Activated naive CD8-positive, alpha-beta T cell (primary cell): Measurements from ENCODE around the gene CNOT4.
"Not testable (repeated sequence)": the region's sequence is repeated elsewhere in the genome, so short reads cannot be mapped to it uniquely, and the experiment has no call there.

Experiments
- H3K27ac Mint-ChIP-seq: one replicate; pipeline ENCODE4 v1.8.0; 2021; ENCODE audit warnings: mixed read lengths
- H3K27me3 Mint-ChIP-seq: one replicate; pipeline ENCODE4 v1.8.0; 2021; ENCODE audit warnings: mixed read lengths
- H3K36me3 Mint-ChIP-seq: one replicate; pipeline ENCODE4 v1.8.0; 2021; ENCODE audit warnings: mixed read lengths
- H3K4me1 Mint-ChIP-seq: one replicate; pipeline ENCODE4 v1.8.0; 2021; ENCODE audit warnings: low read depth, mixed read lengths
- H3K4me3 Mint-ChIP-seq: one replicate; pipeline ENCODE4 v1.8.0; 2021; ENCODE audit warnings: mild to moderate bottlenecking, mixed read lengths
- H3K9me3 Mint-ChIP-seq: one replicate; pipeline ENCODE4 v1.8.0; 2021; ENCODE audit warnings: low read depth, mixed read lengths

Gene CNOT4

DNA sequence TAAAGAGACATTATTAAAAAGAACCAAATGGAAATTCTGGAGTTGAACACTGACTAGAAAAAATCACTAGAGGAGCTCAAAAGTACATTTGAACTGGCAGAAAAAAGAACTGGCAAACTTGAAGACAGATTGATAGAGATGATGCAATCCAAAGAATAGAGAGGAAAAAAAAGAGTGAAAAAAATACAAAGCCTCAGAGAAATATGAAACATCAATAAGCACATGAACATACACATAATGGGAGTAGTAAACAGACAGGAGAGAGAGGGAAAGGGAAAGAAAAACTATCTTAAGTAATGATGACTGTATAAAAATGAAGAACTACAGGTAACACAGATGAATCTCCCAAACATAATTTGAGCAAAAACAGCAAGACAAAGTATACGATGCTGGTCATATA is 61.1 kb downstream of the CNOT4 start:
- Mint-ChIP-seq H3K9me3 (no peaks in the 10 kb centered on the region), H3K4me1 (peaks cover 51% of the 10 kb centered on the region), H3K27me3 (no peaks in the 10 kb centered on the region), H3K36me3 (peaks cover 5% of the 10 kb centered on the region), H3K4me3 (peak overlapping the region; percentile 4), H3K27ac (peak overlapping the region; percentile 37)

DNA sequence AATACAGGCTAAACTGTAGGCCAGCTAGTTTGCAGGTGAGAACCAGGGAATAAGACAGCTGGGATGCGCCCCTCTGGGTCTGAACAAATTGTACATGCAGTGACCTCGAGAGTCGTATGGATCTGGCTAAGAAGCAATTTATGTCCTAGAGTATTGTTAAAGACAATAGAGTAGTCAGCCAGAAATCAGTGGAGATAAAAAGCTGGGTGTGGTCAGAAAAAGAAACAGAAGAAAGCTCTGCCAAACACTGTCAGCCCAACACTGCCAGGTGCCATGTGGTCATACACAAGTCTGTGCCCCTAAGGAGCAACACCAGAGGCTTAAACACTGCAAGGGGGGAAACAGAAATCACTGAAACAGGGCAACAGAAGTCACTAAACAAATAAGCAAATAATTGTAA is 62.2 kb downstream of the CNOT4 start:
- Mint-ChIP-seq H3K9me3 (no peaks in the 10 kb centered on the region), H3K4me1 (peaks cover 49% of the 10 kb centered on the region), H3K36me3 (peaks cover 8% of the 10 kb centered on the region), H3K27ac (peak overlapping the region; percentile 73), H3K27me3 (no peaks in the 10 kb centered on the region), H3K4me3 (no peak overlapping the region)

DNA sequence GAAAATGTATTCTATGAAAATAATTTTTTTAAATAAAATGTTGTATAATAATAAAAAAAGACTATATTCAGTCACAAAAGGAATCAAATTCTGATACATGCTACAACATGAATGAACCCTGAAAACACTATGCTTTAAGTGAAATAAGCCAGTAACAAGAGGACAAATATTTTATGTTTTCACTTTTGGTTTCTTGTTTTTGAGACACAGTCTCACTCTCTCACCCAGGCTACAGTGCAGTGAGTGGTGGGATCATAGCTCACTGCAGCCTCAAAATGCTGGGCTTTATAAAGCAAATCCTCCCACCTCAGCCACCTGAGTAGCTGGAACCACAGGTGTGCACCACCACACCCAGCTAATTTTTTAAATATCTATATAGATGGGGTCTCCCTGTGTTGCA is 64.2 kb downstream of the CNOT4 start:
- Mint-ChIP-seq H3K36me3 (peaks cover 8% of the 10 kb centered on the region), H3K27me3 (no peaks in the 10 kb centered on the region), H3K4me1 (peaks cover 48% of the 10 kb centered on the region), H3K4me3 (no peak overlapping the region), H3K9me3 (no peaks in the 10 kb centered on the region), H3K27ac (no peak overlapping the region)

DNA sequence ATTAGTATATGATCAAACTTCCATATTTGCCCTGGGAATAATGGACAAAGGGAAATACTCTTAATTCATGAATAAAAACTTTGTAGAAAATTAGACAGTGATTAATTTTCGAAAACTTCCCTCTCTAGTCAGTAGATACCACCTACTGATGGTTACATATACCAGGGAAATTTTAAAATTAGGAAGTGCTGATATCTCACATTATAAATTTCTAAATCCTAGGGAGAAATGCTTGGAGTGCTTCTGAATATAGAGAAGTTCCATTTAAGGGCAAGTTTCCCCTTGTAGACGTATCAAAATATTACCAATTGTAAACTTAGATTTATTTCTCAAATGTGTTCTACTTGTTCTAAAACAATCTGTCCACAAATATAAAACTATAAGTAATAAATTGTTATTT is 64.6 kb downstream of the CNOT4 start:
- H3K36me3 Mint-ChIP-seq, H3K4me3 Mint-ChIP-seq, H3K9me3 Mint-ChIP-seq, H3K27ac Mint-ChIP-seq, H3K27me3 Mint-ChIP-seq: not testable (repeated sequence)
- H3K4me1 Mint-ChIP-seq = peaks cover 44% of the 10 kb centered on the region

DNA sequence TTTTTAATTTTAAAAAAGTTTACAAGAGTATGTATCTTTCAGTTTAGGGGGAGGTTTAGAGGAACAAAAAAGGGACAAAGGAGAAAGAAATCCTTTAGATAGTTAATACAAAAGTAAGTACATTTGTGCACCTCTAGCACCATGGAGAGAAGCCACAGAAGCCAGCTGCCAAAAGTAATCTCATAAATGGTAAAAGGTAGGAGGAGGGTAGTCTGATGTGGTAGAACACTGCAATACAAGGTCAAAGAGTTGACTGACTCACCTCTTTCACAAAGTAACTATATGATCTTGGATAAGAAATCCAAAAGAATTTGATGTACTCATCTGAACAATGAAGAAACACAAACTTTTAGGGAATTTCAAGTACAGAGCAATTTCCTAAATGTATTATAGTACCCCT is 68.1 kb downstream of the CNOT4 start:
- H3K4me1 Mint-ChIP-seq = peaks cover 22% of the 10 kb centered on the region
- H3K27me3 Mint-ChIP-seq = no peaks in the 10 kb centered on the region
- H3K4me3 Mint-ChIP-seq = no peak overlapping the region
- H3K36me3 Mint-ChIP-seq = peaks cover 15% of the 10 kb centered on the region
- no peak overlapping the region for H3K27ac Mint-ChIP-seq
- H3K9me3 Mint-ChIP-seq = no peaks in the 10 kb centered on the region

DNA sequence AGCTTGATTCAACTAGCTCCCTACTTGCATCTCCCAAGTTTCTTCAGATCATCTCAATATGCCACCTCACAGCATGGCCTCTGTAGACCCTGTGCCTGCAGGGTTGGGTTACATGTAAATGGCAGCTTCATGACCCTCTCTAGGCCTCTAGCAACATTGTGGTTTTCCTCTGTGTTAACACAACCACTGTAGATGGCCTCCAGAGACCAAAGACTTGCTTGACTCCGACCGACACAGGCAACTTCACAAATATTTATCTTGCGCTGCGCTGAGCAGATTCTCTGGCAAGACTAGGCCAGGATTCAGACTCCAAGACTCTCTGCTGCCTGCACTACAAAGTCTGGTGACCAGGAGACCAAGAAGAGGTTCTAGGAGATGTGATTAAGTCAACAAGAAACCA is 75.9 kb downstream of the CNOT4 start:
- Mint-ChIP-seq H3K4me3 (no peak overlapping the region), H3K27me3 (no peaks in the 10 kb centered on the region), H3K27ac (no peak overlapping the region), H3K9me3 (no peaks in the 10 kb centered on the region), H3K36me3 (peaks cover 45% of the 10 kb centered on the region), H3K4me1 (peaks cover 42% of the 10 kb centered on the region)

DNA sequence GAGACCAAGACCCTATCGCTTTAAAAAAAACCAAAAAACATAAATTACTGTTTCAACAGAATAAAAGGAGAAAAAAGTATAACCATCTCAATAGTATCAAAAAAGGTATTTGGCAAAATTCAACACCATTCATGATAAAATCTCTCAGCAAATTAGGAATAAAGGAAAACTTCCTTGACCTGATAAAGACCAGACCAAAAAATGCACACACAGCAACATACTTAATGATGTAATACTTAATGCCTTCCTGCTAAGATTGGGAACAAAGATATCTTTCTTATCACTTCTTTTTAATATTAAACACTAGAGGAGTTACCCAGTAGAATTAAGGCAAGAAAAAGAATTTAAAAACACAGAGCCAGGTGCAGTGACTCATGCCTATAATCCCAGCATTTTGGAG is 79.3 kb downstream of the CNOT4 start:
- H3K4me3 Mint-ChIP-seq = no peak overlapping the region
- peaks cover 31% of the 10 kb centered on the region for H3K36me3 Mint-ChIP-seq
- no peak overlapping the region for H3K27ac Mint-ChIP-seq
- no peaks in the 10 kb centered on the region for H3K27me3 Mint-ChIP-seq
- H3K4me1 Mint-ChIP-seq = peaks cover 60% of the 10 kb centered on the region
- no peaks in the 10 kb centered on the region for H3K9me3 Mint-ChIP-seq

DNA sequence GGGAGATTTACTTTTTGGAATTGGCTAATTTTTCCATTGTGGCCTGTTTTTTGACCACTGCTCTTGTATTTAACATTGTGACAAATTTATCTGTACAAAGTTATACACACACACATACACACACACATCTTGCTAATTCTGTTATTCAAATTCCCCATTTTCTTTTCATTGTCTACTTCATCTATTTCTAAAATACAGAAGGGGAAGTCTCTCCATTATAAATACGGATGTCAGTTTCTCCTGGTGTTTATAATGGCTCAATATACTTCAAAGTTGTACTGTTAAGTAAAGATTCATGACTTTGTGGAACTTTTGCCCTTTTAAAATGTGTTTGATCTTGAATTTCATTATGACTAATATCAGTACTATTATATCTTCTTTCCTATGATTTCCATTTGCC is 81.0 kb downstream of the CNOT4 start:
- Mint-ChIP-seq H3K27me3 (no peaks in the 10 kb centered on the region), H3K4me3 (no peak overlapping the region), H3K36me3 (peaks cover 18% of the 10 kb centered on the region), H3K27ac (no peak overlapping the region), H3K9me3 (no peaks in the 10 kb centered on the region), H3K4me1 (peaks cover 62% of the 10 kb centered on the region)

DNA sequence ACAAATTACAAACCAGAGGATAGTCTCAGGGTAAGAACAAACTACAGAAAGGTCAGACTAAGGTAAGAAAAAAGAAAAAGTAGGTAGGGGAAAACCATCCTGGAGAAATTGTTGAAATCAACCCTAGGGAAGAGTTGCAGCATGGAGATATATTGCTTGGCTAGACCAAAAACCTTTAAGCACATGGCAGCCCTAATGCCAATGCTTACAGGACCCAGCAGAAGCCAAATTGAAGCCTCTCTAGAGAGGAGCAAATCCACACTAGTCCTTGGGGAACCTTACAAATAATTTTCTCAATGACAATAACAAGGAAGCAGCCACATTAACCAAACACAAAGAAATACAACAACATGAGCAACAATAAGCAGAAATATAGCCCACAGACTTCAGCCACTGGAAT is 81.9 kb downstream of the CNOT4 start:
- H3K36me3 Mint-ChIP-seq = peaks cover 17% of the 10 kb centered on the region
- H3K9me3 Mint-ChIP-seq = no peaks in the 10 kb centered on the region
- H3K27ac Mint-ChIP-seq = no peak overlapping the region
- H3K27me3 Mint-ChIP-seq = no peaks in the 10 kb centered on the region
- H3K4me3 Mint-ChIP-seq = no peak overlapping the region
- H3K4me1 Mint-ChIP-seq = peaks cover 65% of the 10 kb centered on the region

DNA sequence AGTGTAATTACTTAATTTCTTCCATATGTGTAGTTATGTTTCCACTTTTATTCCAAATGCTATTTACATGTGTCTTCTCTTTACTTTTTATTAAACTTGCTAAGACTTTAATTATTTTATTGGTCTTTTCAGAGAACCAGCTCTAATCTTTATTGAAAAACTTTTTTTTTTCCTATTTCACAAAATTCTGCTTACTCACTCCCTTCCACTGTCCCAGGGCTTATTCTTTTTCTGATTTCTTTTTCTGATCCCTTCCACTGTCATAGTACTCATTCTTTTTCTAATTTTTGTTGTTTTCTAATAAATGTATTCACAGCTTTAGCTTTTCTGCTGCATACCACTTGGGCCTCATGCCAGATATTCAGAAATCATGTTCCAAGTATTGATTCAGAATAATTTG is 82.7 kb downstream of the CNOT4 start:
- no peak overlapping the region for H3K4me3 Mint-ChIP-seq
- no peaks in the 10 kb centered on the region for H3K27me3 Mint-ChIP-seq
- H3K36me3 Mint-ChIP-seq = peaks cover 14% of the 10 kb centered on the region
- no peak overlapping the region for H3K27ac Mint-ChIP-seq
- H3K9me3 Mint-ChIP-seq = no peaks in the 10 kb centered on the region
- H3K4me1 Mint-ChIP-seq = peaks cover 60% of the 10 kb centered on the region

DNA sequence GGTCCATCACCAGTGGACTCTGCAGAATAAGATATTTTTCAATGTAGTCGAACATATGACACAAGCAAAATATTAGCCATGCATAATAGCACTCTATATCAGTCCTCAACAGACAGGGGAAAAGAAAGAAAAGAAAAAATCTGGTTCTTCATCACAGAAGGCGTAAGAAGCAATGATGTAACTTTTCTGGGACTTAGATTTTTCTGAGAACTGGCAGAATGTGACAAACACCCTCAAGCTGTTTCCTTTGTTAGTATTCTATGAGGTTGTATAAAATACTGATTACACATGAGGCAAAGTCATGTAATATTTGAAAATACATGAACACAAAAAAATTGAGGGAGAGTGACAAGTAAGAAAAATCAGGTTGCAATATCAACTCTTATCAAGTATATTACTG is 84.9 kb downstream of the CNOT4 start:
- Mint-ChIP-seq H3K4me1 (peaks cover 63% of the 10 kb centered on the region), H3K4me3 (no peak overlapping the region), H3K27me3 (no peaks in the 10 kb centered on the region), H3K36me3 (peaks cover 19% of the 10 kb centered on the region), H3K27ac (no peak overlapping the region), H3K9me3 (no peaks in the 10 kb centered on the region)

DNA sequence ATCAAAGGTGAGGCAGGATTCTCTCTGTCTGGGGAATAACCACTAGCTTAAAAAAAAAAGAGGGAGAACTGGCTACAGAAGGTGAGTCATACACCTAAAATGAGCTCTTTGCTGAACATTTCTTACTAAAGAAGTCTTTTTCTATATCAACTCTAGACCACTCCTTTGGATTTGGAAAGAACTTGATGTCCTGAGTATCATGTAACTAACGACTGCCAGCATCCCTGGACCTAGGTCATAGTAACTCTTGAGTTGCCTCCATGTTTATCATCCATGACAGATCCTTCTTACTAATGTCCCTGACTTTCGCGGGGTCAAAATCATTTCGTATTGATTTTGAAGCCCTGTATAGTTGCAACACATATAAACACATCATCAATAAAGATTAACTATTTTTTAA is 89.1 kb downstream of the CNOT4 start:
- Mint-ChIP-seq H3K27ac (no peak overlapping the region), H3K36me3 (peaks cover 19% of the 10 kb centered on the region), H3K4me1 (peaks cover 33% of the 10 kb centered on the region), H3K9me3 (no peaks in the 10 kb centered on the region), H3K27me3 (no peaks in the 10 kb centered on the region), H3K4me3 (no peak overlapping the region)

DNA sequence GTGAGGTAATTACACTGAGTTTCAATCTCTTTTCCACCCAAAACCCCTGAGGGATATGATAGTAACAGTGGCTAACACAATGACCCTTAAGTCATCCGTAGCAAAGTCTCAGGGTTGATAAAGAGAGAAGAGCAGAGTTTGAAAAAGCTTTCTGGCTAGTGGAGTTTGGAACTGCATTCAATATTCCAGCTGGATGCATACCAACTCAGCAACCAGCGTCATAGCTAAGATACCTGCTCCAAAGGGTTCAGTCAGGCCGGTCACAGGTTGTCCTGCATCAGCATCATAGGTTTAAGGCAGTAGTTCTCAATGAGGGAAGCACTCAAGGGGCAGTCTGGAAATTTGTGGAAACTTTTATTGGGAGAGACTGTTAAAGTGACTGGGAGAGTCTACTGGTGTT is 93.5 kb downstream of the CNOT4 start:
- H3K36me3 Mint-ChIP-seq = peaks cover 20% of the 10 kb centered on the region
- no peaks in the 10 kb centered on the region for H3K27me3 Mint-ChIP-seq
- H3K4me1 Mint-ChIP-seq = peaks cover 9% of the 10 kb centered on the region
- no peak overlapping the region for H3K27ac Mint-ChIP-seq
- no peaks in the 10 kb centered on the region for H3K9me3 Mint-ChIP-seq
- no peak overlapping the region for H3K4me3 Mint-ChIP-seq

DNA sequence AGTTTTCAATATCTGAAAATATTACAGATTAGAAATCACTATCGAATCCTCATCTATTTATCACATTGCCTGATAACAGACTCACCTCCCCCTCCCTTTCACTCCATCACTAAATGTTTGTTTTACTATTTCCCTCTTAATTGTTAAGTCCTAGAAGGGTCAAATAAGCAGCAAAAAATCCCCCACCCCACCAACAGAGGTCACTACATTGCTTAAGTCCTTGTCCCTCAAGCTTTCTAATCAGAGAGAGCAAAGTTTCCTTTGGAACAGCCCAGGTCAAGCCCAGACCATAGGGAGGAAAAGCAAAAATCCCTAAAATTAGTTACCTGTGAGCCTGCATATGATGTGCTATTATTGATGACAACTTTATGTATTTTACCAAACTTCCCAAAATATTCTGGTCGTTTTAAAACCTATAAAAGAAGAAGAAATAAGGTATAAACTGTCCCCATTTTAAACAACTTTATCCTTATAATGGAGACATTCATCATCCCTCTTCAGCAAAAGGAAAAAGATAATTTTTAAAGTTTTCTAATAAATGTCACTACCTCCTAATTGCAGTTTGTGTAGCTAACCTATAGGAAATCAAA is 95.0 kb downstream of the CNOT4 start:
- H3K4me3 Mint-ChIP-seq = no peak overlapping the region
- H3K9me3 Mint-ChIP-seq = no peaks in the 10 kb centered on the region
- peaks cover 5% of the 10 kb centered on the region for H3K4me1 Mint-ChIP-seq
- no peaks in the 10 kb centered on the region for H3K27me3 Mint-ChIP-seq
- H3K36me3 Mint-ChIP-seq = peaks cover 15% of the 10 kb centered on the region
- no peak overlapping the region for H3K27ac Mint-ChIP-seq

DNA sequence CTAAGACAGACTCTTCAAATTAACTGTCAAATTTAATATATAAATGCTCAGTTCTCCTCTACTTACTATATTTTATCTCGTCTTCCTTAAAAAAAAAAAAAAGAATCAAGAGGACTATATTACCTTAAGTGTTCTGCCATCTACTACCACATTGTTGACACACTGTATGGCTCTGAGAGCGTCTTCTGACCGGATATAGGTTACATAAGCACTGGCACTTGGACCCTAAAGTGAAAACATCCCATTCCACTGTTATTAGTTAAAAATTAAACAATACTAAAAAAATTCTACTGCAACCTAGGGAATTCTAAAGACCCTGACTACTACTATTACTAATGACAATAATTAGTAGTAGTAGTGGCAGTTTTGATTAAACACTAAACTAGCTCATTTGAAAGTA is 95.7 kb downstream of the CNOT4 start:
- Mint-ChIP-seq H3K27ac (no peak overlapping the region), H3K36me3 (peaks cover 15% of the 10 kb centered on the region), H3K9me3 (no peaks in the 10 kb centered on the region), H3K4me1 (peaks cover 6% of the 10 kb centered on the region), H3K27me3 (no peaks in the 10 kb centered on the region), H3K4me3 (no peak overlapping the region)

DNA sequence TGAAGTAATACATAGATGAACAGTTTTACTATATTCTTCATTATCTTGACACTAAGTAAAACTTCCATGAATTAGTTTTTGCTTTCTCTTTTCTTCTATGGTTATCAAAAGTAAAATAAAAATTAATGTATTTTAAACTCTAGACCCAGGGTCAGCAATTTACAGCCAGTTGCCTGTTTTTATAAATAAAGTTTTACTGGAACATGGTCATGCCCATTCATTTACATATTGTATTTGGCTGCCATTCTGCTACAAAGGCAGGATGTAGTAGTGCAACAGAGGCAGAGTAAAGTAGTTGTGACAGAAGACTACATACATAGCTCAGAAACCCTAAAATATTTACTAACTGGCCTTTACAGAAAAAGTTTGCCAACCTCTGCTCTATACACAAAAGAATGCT is 98.8 kb downstream of the CNOT4 start:
- no peak overlapping the region for H3K27ac Mint-ChIP-seq
- H3K4me3 Mint-ChIP-seq = no peak overlapping the region
- no peaks in the 10 kb centered on the region for H3K27me3 Mint-ChIP-seq
- H3K4me1 Mint-ChIP-seq = peaks cover 13% of the 10 kb centered on the region
- peaks cover 22% of the 10 kb centered on the region for H3K36me3 Mint-ChIP-seq
- H3K9me3 Mint-ChIP-seq = no peaks in the 10 kb centered on the region
